GM21381 (cell line): ENCODE measurements around the gene CBARP.

Source experiments
- ATAC-seq: cut with Tn5 transposase; IDR thresholded peaks from one replicate; pipeline ENCODE4 v1.9.1; 2021; ENCODE audit warnings: mild to moderate bottlenecking, moderate library complexity; ENCODE audit not compliant: unreplicated experiment

CBARP gene

DNA sequence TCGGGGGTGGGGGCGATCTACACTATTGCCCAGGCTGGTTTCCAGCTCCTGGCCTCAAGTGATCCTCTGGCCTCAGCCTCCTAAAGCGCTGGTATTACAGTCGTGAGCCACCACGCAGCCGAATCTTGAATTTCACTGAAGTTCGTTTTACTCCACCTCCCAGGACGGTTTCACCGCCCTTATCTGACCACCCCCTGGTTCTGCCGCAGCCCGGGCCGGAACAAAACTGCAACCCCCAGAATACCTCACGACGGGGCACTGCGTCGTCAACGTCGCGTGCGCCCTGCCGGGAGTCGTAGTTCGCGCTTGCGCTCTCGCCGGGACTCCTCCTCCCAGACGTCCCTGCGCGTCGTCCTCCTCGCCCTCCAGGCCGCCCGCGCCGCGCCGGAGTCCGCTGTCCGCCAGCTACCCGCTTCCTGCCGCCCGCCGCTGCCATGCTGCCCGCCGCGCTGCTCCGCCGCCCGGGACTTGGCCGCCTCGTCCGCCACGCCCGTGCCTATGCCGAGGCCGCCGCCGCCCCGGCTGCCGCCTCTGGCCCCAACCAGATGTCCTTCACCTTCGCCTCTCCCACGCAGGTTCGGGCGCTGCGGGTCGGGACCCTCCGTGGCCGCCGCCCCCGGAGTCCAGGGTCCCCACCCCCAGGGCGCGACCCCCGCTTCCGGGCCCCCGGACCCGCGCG is 3.8 kb upstream of the CBARP start, which contains the start of gene ATP5F1D:
ATP5F1D (plus strand) TSS at position 335 of the 679 bp plus-strand sequence; CDS start at position 435, 100 bp downstream.
- ATAC-seq, result peak; percentile 57

DNA sequence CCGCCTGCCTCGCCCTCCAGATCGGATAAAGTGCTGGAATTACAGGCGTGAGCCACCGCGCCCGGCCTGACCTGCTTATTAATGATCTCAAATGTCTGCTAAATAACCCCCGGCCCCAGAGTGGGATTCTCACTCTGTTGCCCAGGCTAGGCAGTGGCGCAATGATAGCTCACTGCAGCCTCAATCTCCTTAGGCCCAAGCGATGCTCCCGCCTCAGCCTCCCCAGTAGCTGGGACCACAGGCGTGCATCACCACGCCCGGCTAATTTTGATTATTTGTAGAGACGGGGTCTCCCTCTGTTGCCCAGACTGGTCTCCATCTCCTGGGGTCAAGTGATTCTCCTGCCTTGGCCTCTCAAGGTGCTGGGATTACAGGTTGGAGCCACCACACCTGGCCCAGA is 3.1 kb upstream of the CBARP start:
- ATAC-seq, result no peak

DNA sequence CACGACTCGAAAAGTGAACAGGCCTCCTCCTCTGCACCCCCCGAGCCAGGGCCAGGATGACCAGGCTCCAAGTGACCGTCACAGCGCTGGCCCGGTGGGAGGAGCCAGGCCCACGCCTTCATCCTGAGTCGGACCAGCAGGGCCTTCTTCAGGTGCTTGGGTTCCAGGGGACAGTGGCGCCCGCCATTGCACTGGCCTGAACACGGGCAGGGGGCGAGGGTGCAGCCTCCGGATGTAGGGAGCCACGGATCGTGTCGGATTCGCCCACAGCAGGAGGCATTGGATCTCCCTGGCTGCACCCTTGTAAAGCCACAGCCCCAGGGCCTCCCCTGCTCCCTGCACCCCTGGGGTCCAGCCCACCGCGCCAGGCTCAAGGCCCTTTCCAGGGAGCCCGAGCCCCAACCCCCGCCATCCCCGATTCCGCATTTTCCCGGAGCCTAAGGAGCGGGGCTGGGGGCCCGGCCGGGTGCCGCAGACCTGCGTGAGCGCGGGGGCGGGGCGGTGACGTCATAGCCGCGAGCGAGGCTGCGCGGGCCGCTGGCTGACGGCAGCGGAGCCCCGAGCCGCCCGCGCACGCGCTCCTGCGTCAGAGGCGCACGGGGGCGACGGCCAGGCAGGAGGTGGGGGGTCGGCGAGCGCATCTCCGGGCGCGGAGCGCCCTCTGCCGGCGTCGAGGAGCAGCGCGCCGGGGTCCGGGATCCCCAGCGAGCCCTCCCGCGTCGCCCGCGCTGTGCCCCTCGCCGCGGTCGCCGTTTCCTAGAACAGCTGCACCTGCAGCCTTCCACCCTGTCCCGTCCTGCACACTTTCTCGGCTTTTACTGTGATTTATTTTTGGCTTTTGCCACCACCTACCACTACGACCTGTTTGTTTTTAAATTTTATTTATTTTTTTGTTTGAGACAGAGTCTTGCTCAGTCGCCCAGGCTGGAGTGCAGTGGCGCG is 2.3 kb upstream of the CBARP start:
- ATAC-seq, result no peak

DNA sequence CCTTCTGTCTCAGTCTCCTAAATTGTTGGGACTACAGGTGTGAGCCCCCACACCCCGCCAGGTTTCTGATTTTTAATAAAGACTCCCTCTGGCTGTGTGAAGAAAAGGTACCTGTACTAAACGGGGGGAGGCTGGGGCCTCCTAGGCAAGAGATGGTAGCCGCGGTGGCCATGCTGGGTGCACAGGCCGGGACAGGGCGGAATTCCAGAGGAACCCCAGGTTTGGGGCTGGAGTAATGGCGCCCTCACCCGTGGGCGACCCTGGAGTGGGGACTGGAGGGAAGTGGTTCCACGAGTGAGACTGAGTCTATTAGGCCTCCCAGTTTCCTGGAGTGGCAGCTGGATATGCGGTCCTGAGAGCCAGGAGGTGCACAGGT is 1.6 kb upstream of the CBARP start:
- no peak for ATAC-seq

DNA sequence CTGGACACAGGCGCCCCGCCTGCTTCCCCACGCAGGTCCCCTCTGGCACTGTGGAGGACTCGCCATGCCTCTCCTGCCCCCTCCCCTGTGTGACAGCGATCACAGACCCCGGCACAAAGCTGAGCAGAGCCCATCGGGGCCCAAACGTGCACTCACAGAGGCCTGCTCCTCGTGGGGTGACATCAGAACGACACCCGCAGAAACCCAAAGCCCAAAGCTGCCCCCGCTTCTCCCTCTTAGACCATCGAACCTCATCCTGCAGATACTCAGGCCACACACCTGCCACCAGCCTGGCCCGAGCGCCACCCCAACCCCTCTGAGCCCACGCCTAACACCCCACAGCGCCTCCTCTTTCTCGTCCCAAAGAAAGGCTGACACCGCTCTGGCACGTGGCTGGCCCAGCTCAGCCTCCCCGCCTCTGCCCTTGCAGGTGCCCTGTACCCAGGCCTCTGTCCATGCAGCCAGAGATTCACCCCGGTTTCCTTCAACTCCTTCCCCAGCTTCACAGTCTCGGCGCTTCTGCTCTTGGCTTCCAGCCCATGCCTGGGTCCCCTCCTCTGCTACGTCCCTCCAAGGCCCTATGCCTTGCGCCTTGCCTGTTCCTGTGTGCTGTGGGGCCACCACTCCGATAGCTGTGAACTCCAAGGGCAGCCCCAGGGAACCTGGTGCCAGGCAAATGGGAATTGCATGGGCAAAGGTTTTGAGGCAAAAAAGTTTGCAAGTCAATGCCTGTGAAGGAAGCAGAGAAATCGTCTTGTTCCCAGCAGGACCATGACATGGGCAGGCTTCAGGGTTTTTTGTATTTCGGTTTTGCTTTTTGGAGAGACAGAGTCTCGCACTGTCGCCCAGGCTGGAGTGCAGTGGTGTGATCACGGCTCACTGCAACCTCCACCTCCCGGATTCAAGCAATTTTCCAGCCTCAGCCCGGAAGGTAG is 831 bp upstream of the CBARP start:
- no peak for ATAC-seq

DNA sequence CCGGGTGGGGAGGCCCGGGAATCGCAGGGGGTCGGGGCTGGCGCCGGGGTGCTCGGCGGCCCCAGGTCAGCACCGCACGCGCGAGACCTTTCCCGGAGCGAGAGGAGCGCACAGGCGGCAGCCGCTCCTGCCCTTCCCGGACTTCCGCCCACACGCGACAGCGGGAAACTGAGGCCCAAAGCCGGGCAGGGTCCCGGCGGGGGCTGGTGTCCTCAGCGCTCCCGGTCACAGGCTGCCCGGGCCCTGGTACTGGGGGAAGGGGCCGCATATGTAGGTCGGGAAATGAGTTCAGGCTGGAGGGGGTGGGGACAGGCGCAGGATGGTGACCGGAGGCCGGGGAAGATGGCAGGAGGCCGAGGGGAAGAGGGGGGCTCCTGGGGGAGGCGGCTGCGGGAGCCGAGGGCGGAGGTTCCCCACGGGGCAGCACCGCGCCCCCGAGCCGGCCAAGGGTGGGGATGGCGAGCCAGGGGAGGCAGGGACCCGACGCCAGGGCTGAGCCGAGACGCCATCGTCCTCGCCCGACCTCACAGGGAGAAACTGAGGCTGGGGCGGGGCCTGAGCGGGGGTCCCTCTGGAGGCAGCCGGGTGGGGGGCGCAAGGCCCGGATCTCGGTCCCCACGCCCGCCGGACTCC is 662 bp downstream of the CBARP start:
- no peak for ATAC-seq

DNA sequence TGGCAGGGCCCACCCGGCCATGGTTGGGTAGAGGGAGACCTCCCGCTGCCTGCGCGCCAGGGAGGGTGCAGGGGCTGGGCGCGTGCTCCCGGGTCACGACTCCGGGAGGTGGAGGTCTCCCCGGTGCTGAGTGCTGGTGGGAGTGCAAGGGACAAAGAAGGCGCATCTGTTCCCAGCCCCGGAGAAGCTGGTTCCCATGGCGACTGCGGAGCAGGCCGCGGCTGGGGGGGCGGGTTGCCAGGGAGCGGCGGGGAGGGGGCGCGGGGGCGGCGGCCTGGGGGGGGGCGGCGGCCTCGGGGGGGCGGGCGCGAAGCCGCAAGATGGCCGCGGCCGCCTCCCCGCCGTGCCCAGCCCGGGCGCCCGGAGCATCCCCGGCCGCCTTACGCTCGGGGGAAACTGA is 1.2 kb downstream of the CBARP start:
- ATAC-seq, result no peak

DNA sequence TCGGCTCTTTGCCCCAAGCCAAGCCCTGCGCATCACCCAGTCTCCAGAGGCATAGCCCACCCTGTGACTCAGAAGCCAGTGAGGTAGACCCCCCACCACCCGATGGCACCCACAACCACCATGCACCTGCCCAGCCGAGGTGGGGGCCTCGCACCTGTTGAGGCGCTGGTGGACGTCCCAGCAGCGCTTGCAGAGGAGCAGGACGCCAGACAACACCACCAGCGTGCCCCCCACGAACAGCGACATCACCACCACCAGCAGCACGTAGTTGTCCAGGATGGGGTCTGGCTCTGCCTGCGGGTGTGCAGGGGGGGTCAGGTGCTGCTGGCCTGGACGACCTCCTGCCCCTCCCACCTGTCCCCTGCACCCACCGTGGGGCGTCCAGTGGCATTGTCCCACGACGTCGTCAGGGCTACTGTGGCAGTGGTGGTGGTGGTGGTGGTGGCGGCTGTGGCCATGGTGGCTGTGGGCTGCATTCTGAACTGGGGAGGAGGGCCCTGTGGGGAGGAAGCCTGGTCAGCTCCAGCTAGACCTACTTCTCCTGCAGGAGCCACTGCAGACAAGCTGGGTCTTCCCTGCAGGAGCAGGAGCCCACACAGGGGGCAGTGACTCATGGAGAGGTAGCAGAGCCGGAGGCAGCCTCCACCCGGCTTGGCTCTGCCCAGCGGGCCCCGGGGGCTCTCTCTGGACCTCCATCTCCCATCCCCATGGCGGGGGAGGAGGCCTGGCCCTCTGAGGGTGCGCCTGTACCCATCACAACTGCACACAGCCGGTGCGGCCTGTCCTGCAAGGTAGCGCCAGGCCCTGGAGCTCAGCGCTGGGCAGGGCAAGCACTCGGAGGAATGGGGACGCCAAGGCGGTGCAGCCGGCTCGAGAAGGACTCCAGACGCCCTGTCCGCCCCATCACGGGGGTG is 1.9 kb downstream of the CBARP start:
- ATAC-seq, result no peak

DNA sequence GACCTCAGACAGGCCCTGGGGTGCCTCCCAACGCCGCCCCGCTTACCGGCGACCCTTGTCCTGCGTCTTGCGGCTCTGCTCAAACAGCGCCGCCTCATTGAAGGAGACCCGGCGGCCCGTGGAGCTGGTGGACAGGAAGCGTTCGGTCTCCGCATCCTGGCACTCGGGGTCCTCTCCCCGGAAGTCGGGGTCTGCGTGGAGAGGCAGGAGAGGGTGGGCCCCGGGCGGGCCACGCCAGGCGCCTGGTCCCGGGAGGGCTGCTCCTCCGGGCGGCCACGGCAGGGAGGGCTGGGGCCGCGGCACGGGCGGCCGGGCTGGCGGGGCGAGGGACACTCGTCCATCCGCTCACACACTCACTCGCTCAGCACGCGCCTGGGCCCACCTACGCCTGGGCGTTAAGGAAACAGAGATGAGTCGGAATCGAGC is 2.8 kb downstream of the CBARP start:
- no peak for ATAC-seq

DNA sequence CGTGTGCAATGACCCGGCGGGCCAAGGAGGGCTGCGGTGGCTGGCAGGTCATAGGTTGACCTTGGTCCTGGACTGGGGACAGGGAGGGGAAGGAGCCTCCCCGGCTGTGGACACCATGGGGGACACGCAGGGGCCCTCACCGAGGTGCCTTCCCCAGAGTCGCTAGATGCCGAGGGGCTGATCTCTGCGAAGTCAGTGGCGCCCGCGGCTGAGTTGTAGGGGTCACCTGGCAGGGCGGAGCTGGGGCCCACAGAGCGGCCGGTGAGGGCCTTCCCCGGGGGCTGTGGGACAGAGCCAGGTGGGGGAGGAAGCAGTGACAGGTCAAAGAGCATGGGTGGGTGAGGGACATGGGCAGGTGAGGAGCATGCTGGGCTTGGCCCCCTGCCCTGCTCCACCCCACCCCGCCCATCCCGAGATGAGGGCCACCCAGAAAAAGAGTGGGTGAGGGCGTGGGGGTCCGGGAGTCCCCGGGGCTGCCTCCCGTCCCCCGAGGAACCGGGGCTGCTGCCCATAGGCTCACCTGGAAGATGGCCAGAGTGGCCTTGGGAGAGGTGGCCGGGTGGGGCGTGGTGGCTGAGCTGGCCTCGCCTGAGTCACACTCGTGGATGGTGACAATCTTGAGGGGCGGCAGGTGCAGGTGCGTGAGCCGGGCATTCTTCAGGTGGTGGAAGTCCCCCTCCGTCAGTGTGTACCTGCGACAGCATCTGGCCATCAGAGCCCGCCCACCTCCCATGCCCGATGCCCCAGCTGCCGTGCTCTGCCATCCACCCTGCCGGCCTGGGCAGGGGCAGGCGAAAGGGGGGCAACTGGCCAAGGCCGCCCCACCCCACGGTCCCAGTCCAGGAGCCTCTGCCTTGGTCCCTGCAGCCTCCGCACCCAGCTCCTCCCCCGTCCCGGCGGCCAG is 3.5 kb downstream of the CBARP start:
- ATAC-seq, result no peak

DNA sequence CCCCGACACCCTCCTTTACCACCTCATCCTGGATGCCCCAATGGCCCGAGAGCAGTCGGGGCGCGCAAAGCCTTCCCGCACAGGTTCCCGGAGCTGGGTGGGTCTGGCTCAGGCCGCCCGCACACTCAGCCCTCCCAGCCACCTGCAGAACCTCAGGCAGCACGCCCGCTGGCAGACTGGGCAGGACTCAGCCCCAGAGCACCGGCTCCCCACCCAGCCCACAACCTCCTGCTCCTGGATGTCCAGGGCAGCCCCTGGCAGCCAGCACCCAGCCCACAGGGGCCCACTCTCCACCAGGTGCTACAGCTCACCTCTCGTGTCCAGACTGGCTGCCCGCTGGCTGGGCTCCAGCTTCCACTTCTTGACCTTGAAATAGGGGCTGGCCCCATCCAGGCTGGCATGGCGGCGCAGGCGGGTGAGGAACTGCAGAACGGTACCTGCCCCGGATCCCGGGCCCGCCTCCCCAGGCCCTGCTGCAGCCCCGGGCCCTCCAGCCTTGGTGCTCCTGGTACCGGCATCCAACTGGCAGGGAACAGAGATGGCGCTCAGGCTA is 4.6 kb downstream of the CBARP start:
- ATAC-seq, result no peak

DNA sequence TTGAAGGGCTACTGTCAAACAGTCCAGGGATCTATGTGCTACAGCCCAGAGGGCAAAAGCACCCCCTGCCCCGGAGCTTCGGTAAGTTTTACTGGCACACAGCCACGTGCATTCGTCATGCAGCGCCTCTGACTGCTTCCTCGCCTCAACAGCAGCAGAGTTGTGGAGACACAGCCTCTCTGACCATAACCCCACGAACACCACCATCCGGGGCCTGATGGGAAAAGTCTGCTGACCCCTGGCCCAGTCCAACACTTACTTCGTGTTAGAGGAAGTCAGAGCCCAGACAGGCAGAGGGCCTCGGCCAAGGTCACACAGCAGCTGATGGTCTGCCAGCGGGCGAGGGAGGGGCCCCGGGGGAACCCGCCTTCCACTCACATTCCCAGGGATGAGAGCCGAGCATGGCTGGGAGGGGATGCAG is 5.1 kb downstream of the CBARP start:
- no peak for ATAC-seq

DNA sequence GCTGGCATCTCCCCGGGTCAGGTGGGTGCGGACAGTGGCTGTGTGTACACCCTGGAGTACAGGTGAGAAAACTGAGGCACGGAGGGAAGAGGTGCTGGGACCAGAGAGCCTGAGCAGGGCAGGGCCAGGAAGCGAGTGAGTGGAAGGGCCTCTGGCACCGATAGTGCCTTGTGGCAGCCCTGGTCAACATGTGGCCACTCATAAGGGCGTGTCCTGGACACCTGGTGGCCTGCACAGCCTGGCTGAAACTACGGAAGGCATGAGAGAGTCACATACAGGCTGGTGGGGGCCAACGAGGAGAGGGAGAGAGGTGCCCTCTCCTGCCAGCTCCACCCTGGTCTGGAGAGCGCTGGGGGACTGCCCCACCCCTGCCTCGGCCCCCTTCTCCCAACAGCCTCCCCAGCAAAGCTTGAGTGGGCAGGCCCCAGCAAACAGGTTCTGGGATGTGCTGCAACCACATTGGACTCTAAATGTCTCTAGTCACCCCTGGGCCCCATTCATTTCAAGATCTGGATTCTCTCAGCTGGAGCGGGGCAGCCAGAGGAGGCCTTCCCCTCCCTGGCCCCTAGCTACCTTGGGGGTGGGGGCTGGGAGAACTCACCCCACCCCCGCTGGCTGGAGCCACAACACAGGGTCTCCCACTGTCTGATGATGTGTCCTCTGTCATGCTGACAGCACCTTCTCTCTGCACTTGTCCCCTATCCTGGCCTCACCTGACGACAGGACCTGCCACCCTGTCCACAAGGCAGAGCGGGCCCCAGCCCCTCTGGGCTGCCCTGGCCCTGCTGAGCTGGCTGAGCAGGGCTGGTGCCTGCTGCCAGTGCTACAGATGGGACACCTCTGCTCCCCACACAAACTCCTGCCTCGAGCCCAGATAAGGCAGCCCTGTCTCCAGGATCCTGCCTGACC is 5.8 kb downstream of the CBARP start:
- ATAC-seq, result no peak

DNA sequence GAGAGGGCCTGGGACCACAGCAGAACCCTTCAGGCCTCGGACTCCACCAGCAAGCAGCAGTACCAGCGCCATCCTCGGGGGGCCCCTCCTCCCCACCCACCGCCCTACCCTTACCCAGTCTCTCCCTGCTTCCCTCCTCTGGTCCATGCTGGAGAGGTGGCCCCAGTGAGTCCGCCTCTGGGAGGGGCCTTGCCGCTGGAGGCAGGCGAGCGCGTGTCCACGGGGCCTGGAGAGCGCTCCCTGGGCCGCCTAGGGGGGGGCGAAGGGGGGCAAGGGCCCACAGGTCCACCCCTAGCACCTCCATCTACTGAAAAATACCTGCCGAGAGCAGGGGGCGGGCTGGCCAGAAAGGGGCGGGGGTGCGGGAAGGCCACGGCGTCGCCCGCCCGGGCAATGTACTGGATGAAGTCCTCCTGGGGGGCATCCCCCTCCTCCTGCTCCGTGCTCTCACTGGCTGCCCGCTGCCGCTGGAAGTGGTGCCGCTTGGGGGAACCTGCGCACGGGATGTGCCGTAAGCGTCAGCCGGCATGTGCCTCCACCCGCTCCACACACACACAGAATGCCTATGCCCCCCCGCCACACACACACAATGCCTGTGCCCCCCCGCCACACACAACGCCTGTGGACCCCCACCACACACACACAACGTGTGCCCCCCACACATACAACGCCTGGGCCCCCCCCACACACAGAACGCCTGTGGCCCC is 6.9 kb downstream of the CBARP start:
- ATAC-seq, result no peak

DNA sequence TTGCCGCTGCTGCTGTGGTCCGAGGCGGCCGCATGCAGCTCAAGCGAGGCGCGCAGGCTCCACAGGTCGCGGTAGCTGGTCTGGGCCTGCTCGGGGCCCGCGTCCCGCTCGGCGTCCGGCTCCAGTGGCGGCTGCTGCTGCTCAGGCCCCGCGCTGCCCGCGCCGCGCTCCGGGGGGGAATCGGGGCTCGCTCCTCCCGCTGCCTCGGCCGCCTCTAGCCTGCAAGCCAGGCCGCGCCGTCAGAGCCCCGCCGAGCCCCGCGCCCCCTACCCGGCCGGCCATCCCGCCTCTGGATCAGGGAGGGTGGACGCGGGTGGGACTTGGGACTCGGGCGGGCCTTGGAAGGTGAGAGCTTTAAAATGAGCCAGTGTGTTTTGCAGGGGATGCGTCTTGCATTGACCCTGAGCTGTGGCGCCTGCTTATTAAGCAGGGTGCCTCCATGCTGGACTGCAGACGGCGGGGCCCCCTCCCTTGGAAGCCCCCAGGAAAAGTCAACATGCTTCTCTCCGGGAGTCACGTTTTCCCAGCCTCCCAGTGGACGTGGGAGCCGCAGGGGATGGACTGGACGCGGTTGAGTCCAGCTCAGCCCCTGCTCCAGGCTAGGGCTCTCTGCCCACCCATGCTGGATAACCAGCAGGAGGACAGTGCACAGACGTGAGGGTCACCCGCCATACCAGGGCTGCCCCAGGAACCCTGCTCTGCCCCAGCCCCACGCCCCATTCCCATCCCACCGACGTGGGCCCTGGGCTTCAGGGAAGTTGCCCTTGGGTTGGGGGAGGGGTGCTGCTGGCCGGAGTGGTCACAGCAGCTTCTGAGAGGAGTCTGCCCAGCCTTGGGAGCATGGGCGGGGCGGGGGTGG is 7.7 kb downstream of the CBARP start:
- ATAC-seq, result no peak
